Brain pericyte (primary cell): ENCODE measurements around the gene DCTN2.
"Not testable (repeated sequence)": the region's sequence is repeated elsewhere in the genome, so short reads cannot be mapped to it uniquely, and the experiment has no call there.

Experiments
- DNase-seq: peaks from one replicate; pipeline ENCODE4 v3.0.0-alpha.2; 2012; ENCODE audit warnings: low read depth, low spot score

DCTN2 gene

DNA sequence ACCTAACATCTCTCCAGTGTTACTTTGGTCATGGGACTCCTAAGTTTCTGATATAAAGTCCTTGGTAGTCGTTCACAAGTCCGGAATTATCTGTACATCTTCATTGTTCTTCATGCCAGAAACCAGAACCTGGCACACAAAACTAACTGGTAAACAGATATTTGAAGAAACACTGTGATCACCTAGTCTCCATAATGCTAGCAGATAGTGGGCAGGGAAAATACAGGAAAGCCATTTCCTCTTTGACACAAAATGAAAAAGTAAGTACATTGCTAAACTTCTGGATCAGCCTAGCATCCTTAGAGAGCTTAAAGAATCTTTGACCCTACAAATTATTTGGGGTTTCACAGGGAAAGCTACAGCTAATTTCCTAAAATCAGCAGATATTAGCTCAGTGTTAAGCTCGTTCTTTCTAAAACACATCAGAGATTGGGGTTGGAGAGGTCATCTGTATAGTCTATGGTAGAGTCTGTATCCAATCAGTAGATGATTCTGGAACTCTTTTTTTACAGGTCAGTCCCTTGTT, 31.5 kb downstream of the DCTN2 start:
- no peak for DNase-seq

- no peak for DNase-seq
These were observed 32.1 kb downstream of the DCTN2 start for GRCh38 chr12:57514720-57515407.

DNA sequence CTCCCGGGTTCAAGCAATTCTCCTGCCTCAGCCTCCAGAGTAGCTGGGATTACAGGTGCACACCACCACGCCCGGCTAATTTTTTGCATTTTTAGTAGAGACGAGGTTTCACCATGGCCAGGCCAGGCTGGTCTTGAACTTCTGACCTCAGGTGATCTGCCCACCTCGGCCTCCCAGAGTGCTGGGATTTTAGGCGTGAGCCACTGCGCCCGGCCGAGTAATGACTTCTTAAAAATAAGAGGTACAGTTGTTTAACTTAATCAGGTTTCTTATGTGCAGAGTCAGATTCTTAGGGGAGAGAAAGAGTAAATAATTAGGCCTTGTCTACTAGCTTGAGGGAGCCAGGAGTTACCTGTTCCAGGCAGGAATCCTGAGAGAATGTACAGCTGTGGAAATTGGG, 32.7 kb downstream of the DCTN2 start:
- DNase-seq, result not testable (repeated sequence)

- DNase-seq, result not testable (repeated sequence)
These were observed 33.3 kb downstream of the DCTN2 start for GRCh38 chr12:57513677-57514076.

GRCh38 chr12:57513266-57513665, 33.7 kb downstream of the DCTN2 start:
- DNase-seq, result no peak

GRCh38 chr12:57512665-57513064, 34.3 kb downstream of the DCTN2 start:
- DNase-seq, result no peak

- no peak for DNase-seq
These were observed 35.2 kb downstream of the DCTN2 start for GRCh38 chr12:57511588-57512325.

DNA sequence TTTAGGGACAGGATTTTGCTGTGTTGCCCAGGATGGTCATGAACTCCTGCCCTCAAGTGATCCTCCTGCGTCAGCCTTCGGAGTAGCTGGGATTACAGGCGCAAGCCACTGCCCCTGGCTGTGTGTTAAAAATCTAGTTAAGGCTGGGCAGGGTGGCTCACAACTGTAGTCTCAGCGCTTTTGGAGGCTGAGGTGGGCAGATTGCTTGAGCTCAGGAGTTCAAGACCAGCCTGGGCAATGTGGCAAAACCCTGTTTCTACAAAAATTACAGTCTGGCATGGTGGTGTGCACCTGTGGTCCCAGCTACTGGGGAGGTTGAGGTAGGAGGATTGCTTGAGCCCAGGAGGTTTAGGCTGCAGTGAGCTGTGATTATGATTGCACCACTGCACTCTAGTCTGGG, 35.8 kb downstream of the DCTN2 start:
- DNase-seq, result no peak

DNA sequence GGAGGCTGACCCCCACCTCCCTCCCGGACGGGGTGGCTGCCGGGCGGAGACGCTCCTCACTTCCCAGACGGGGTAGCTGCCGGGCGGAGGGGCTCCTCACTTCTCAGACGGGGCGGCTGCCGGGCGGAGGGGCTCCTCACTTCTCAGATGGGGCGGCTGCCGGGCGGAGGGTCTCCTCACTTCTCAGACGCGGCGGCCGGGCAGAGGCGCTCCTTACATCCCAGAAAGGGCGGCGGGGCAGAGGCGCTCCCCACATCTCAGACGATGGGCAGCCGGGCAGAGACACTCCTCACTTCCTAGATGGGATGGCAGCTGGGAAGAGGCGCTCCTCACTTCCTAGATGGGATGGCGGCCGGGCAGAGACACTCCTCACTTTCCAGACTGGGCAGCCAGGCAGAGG, 39.2 kb downstream of the DCTN2 start:
- not testable (repeated sequence) for DNase-seq

- not testable (repeated sequence) for DNase-seq
These were observed 40.5 kb downstream of the DCTN2 start for GRCh38 chr12:57506541-57506940.

DNA sequence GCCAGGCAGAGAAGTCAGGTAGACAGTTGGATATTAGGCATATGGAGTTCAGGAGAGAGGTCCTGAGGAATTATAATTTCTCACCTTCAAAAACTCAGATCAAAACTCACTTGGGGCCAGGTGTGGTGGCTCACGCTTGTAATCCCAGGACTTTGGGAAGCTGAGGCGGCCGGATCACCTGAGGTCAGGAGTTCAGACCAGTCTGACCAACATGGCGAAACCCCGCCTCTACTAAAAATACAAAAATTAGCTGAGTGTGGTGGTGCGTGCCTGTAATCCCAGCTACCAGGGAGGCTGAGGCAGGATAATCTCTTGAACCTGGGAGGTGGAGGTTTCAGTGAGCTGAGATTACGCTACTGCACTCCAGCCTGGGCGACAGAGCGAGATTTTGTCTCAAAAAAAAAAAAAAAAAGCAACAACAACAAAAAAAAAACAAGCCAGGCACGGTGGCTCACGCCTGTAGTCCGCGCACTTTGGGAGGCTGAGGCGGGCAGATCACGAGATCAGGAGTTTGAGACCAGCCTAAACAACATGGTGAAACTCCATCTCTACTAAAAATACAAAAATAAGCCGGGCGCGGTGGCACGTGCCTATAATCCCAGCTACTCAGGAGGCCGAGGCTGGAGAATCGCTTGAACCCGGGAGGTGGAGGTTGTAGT, 44.6 kb downstream of the DCTN2 start:
- DNase-seq, result not testable (repeated sequence)

GRCh38 chr12:57500213-57500612, 46.8 kb downstream of the DCTN2 start:
- no peak for DNase-seq

DNA sequence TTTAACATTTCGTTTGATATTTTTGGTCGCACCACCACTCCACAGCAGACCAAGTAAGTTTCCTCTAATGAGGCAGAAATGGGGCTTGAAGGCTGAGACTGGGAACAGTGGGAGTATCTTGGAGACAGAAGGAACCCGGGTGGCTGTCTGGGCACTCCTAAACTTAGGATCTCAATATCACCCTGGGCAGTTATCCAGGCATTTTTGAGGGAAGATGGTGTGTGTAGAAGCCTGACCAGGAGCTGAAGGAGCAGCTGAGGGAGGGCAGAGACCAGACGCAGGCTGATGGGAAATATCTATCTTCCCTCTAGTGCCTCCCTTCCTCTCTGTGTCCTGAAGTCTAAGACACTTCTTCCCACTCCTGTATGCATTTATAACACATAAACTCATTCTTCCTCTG, 48.4 kb downstream of the DCTN2 start:
- no peak for DNase-seq

- no peak for DNase-seq
These were observed 48.9 kb downstream of the DCTN2 start for GRCh38 chr12:57498132-57498502.

DNA sequence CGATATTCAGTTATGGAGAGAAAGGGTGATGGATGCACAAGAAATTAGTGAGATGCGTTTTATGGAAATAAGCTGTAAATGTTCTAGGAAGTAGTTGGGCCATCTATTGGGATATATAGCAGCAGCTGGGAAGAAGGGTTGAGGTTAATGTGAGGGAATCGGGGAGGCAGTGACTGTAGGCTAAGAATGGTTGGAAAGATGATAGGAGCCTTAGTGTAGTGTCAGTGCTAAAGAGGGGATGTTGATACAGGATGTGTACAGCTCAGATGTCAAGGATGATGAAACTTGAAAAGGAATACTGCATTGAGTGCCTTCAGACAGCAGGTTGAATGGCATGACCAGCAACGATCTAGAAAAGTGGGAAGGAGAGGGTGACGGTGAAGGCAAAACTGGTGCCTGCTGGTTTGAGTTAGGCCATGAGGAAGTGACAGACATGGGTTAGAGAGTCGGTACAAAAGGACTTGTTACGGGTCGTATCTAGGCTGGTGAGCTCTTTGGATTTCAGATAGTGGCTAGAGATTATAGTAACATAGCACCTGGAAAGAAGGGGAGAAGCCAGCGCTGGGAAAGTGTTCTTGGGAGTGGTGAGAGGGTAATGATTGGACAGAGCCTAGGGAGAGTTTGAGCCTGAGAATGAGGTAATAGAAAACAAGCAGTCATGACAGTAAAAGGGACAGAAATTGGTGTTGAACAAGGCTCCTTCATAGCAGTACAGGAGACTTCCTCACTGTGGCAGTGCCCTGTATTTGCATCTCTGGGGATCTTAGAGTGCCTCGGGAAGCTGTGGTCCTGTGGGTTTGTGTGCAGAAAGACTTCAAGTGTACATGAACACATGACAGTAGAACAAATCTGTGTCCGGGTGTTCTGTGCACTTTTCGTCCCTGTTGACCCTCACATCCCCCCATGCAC, 49.5 kb downstream of the DCTN2 start:
- DNase-seq, result no peak

- DNase-seq, result no peak
These were observed 50.2 kb downstream of the DCTN2 start for GRCh38 chr12:57496822-57497221.

GRCh38 chr12:57495051-57495701, 51.8 kb downstream of the DCTN2 start:
- not testable (repeated sequence) for DNase-seq

- DNase-seq, result no peak
These were observed 55.4 kb downstream of the DCTN2 start for GRCh38 chr12:57491393-57492280.

- no peak for DNase-seq
These were observed 56.9 kb downstream of the DCTN2 start for GRCh38 chr12:57490126-57490525.

- no peak for DNase-seq
These were observed 57.8 kb downstream of the DCTN2 start for GRCh38 chr12:57489157-57489641.
